NCI-H748 (cell line): Measurements from ENCODE around the gene TBC1D1.

ENCODE experiments used
- DNase-seq: peaks from one replicate; lab custom pipeline; 2025; ENCODE audit not compliant: unreplicated experiment; lab: John Stamatoyannopoulos, UW

TBC1D1 gene

DNA sequence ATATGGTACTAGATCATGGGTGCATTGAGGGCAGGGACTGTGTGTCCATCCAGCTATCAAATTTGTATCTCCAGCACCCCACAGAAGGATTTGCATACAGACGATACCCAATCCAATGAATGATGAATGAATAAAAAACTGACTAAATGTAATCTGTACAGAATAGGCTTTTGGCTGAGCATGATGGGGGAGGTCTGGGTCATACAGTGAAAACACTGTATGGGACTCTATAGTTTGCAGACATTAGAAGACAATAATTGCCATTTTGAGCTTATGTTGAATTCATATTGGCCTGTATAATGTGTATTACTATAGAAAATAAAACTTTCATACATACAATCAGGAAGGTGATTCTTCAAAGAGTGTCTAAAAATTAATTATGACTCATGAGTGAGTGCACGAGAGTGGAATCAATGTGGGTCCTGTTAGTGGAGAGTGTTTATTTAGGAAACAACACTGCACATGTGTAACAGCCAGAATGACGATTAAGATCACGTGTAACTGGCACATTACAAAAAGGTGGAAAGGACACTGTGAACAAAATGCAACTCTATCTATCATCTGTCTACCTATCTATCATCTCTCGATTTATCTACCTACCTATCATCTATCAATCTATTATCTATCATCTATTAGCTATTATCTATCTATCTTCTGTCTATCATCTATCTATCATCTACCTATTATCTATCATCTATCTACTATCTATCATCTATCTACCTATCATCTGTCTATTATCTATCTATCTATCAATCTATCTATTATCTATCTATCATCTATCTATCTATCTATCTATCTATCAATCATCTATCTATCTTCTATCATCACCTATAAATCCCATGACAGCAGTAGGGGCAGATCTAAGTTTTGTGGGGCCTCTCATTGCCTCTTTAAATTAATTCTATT, 270.6 kb downstream of the TBC1D1 start:
- DNase-seq: peak; percentile 19

DNA sequence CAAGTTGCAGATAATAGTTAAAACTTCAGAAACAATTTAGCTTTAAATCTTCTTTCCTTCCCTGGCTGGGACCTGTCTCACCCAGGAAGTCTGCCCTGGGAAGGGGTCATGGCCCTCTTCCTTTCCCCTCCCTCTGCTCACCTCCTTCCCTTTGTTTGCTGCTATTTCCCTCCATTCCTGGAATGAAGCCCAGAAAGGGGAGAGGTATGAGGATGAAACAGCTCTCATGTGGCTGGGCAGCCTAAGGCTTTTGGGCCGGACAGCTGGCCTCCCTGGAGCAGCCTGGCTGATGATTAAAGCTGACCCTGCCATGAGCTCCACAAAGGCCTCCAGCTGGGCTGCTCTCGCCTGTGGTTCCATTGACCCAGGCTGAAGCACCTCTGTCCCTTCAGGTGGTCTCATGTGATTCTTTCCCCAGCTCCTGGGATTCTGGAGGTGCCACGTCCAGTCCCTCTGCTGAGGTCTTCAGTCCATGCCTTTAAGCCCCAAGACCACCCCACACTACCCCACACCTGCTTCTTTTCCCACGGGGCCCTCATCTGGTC, 271.4 kb downstream of the TBC1D1 start:
- peak; percentile 68 for DNase-seq

DNA sequence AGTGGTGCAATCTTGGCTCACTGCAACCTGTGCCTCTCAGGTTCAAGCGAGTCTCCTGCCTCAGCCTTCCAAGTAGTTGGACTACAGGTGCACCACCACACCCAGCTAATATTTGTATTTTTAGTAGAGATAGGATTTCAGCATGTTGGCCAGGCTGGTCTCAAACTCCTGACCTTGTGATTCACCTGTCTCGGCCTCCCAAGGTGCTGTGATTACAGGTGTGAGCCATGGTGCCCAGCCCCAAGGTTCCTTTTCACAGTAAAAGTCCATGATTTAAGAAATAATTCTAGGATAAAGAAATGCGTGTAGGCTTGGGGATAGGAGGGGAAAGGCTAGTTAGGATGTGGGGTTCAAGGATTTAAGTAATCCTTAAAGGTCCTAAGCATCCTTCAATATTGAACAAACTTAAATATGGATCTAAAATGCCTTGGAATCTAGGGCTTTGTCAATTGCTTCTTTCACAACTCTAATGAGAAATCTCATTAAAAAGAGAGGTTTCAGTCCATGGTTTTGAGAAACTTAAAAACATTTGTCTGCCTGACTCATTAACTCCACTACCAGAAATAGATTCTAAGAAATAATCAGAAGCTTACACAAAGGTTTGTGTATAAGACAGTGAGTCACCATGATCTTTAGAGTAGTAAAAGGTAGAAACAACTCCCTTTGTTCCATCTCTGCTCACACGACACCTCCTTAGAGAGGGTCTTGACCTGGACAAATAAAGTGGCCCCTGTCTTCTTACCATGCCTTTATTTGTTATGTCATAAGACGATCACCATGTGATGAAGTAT, 272.5 kb downstream of the TBC1D1 start:
- no peak for DNase-seq

DNA sequence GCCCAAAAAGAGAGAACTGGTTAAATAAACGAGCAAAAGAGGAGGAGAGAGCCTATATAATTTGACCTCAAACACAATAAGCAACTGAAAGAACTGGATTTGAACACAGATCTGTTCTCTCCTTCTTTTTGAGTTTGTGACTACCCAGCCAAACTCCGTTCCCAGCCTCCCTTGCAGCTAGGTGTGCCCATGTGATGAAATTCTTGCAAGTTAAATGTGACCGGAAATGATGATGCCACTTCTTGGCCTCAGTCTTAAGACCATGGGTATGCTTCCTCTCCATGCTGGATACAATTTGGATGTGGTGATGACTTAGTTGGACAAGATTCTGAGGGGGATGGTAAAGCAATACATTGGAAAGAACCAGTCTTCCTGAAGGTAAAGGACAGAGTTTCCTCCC, 273.5 kb downstream of the TBC1D1 start:
- no peak for DNase-seq

DNA sequence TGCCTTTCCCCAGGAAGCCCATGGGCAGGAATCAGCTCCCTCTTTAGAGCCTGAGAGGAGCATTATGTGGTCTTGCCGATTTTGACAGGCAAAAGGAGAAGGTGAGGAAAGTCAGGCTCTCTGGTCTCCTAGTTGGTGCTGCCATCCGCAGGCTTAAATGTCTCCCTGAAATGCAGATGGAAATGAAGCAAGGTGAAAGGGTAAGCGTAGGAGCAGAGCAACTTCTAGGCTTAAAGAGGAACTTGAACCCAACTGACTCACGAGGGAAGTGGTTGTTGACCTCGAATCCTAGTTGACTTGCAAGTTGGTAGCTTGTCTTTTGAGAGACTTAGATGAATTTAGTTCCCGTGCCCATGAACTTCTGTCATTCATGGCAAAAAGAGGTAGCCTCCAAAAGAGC, 275.2 kb downstream of the TBC1D1 start:
- no peak for DNase-seq

DNA sequence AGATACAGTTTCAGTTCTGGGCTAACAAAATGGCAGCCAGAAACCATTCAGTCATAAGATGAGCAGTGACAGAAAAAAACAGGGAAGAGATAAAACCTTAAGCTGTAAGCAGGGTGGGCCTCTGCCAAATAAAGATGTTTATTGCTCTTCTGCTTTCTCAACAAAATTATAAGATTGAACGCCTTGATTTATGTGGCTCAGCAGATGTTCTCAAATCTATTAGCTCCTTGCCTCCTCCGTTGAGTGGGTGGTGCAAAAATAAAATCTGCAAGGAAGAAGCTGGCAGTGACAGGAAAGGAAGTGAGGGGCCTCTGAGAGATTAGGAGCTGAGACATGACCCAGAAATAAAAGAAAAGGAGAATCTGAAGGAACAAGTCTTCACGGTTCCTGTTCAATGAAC, 275.9 kb downstream of the TBC1D1 start:
- DNase-seq: no peak

DNA sequence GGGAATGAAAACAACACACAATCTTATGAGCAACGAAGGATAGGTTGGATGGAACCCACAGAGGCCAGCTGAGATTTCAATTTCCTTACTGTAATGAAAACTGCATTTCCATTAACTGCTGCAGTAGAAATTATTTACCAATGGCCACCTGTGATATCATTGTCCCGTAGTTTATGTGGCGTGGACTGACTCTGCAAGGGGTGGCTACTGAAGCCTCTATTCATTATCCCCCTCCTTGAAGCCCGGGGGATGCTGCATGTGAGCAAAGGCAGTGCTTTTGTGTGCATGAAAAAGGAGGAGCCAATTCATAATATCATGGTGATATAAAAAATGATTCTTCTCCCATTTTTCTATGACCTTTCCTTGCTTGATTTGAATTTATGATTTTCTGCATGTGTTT, 277.1 kb downstream of the TBC1D1 start:
- no peak for DNase-seq

DNA sequence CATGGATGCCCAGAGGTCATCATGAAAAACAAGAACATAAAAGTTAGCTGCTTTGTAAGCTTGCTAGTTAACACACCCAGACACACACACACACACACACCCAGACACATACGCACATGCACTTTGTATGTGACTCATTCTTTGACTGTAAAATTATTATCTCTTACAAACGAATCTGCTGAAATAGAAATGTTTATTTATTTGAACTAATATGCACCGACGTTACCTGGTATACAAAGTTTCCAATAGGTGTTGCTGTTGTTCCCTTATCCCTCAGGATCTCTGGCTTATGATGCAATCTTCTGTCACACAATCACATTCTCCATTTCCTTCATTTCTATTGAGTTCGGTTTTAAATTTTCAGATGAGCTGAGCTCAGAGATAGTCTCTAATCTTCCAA, 278.6 kb downstream of the TBC1D1 start:
- DNase-seq: no peak

DNA sequence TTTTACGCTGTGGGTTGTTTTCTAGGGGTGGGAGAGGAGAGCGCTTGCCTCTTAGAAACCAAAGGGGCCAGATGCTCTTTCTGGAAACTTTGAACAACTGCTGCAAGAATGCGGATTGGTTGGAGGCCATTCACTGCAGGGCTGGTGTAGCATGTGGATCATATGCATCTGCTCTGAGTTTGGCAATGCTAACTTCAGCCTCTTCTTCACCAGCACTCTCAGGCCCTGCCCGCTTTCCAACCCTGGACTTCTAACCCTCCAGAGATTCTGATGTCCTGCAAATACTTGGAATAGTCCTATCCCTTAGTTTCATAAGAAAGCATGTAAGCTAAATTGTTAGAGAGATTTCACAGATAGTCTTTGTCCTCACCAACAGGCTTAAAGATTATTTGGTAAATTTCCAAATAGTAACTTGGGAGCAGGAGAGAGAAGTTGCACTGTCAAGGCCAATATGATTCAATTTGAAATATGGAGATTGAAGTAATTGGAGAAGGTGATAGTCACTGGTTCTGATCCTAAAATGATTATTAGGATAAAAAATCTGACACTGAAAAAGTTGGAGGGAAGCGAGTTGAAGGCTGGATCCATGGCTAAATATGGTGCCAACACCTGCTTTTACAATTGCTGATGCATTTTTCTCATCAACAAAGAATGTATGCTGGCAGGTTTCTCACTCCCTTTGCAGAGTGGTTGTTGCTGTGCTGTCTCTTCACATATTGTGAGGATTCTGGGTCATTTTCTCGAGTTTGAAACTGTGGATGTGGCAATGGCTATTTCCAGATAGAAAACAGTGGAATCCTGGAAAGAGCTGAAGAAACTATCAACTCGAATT, 279.7 kb downstream of the TBC1D1 start:
- DNase-seq: no peak

DNA sequence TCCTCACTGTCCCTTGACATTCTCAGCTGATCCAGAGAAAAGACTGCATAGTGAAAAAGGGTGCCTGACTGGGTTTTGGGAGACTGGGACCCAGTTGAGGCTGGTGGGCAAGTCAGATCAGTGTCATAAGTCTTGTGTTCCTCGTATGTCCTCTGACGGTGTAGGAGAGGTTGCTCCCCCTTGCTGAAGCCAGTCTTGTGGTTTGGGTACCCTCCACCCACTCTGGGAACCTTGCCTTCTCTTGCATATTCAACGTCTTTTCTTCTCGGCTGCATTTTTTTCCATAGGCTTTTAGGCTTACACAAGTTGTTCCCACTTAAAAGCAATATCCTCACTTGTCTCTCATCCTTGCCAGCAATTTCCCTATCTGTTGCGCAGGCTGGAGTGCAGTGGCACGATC, 281.2 kb downstream of the TBC1D1 start:
- no peak for DNase-seq

DNA sequence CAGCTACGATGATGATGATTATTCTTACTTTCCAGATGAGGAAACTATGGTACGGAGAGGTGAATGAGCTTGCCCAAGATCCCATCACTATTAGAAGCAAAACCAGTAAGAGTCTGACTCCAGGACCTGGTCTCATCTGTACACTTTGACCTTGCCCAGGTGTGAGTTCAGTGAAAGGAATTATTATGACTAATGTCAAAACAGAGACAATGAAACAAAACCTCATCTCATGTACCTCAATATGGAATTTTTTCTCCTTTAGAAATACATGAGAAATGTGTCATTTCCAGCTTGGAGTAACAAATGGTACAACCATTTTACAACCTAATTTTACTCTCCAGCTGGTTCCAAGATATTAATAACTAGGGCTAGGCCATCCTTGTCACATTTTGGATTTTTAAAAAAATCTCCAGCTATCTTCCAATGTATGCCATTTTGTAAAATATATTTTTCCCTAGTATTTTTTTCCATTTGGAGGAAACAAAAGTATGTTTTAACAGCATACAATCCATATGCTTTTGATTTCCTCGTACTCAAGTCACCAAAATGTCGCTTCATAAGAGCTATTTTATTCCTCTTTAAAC, 283.1 kb downstream of the TBC1D1 start:
- DNase-seq: no peak

DNA sequence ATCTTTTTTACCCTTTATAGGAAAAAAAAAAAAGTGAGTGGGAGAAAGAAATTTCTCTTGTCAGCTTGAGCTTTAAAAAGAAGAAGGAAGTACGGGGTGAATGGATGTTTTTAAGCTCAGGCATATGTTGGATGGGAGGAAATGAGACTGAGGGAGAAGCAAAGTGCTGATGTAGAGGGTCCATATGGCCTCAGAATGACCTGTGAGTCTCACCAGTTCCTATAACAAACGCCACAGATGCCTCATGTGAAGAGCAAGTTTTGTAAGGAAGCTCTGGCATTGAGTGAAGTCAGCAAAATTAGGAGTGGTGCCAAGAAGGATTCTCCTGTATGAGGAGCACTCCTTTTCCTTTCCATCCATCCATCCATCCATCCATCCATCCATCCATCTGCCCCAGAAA, 283.9 kb downstream of the TBC1D1 start:
- DNase-seq: no peak

DNA sequence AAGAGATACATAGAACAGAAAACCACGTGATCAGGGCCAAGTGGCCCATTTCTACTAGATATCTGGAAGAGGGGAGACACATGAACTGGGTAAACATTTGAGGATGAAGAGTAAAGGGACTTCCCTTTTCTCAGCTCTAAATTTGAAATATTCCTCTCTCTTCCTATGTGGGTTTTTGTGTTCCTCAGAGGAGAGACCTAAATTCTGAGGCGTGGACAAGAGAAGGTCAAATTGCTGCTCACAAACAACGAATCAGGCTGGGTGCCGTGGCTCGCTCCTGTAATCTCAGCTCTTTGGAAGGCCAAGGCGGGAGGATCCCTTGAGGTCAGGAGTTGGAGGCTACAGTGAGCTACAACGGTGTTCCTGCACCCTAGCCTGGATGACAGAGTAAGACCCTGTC, 285.3 kb downstream of the TBC1D1 start:
- DNase-seq: no peak

DNA sequence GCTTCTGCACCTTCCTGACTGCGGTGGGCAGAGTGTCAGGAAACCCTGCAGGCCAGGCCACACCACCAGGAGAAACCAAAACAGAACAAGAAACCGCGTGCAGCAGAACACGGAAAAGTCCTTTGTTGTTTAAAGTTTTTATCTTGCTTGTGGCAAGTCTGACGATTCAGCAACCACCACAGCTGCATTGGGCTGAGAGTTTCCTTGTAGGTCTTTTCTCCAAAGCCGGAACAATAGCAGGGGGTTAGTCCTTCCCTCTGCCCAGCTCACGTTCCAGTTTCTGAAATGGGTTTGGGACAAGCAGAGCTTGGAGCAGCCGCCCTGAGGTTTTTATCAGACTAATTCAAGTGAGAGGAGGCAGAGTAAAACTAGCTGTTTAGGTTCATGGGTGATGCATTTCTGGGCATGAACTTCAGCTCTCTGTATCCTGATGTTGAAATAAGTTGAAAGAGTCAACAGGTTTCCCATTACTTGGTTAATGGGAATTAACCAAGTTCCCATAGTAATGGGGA, 286.2 kb downstream of the TBC1D1 start:
- no peak for DNase-seq

DNA sequence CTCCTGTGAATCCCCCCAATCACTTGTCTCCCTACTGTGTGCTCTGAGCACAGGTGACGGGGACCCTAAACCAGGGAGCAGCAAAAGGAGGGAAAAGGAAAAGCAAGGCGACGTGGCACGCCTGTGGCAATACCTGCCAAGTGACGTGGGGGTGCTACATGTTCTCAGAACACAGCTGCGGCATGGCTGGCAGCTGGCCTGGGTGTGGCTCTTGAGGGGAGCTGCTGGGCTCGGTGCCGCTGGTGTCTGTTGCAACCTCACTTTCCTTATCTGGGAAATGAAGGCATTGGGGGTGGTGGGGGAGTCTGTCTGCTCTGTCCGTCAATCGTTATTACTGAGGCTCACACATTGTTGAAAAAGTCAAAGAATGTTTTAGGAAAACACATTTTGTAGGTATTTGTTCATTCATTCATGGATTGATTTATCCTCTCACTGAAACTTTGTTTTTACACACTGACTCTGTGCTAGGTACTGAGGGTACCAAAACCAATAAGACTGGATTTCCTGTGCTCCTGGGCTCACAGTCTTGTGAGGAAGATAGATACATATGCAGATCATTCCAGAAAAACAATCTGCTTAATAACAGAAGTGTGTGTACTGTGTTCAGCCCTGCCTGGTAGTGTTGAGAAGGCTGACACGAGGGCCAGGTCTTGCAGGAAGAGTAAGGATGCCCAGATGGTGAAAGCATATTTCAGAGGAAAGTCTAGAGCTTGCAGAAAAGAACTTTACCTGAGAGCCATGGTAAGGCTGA, 286.9 kb downstream of the TBC1D1 start:
- peak; percentile 63 for DNase-seq

DNA sequence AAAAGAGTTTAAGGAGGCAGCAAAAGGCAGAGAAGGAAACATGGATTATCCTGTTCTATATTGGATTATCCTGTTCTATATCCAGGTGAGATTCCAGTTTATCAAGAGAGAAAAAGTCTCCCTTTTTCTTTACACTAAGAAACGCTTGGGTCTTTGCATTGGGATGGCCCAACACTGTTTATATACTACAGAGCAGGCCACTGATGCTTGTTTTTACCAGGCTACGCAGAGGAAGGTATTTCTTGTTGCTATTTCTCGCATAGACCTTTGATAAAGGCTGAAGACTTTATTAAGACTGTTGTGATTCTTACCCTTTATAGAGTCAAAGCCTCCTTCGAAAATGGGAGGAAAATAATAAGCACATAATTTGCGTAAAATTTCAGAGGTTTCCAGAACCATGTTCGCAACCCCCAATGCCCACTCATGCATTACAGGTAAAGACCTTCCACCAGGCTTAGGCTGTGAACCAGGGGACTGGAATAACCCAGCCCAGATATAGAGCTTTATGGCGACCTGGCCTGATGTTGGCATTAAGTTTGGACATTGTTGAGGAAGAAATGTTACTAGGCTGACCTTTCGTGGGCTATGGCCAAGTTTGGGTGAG, 287.6 kb downstream of the TBC1D1 start:
- DNase-seq: no peak

DNA sequence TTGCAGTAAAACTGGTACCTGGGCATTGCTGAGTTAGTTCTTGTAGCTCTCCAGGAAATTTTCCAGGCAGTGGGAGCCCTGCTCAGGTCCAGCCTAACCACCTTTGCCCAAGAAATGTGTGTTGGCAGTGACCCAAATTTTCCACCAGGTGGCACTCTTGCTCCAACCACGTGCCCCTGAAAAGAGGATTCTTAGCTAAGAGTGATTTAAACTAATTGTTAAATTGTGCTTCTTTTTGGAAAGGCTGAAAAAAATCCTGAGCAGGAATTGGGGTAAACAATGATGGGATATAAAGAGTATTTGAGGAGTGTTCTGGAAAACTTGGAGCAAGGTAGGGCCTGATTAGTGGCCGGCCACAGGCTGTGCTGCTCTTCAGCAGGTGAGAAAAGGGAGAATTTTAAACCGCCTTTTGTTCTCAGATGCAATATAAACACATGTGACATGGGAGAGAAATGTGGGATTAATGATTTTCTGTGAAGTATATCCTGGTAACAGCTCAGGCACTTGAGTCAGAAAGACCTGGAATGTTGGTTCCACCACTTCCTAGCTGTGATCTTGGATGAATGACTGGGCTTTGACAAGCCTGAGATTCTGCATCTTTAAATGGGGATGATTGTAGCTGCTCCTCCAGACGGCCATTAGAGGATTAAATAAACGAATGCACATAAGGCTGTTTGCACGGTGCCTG, 288.9 kb downstream of the TBC1D1 start:
- peak; percentile 55 for DNase-seq

DNA sequence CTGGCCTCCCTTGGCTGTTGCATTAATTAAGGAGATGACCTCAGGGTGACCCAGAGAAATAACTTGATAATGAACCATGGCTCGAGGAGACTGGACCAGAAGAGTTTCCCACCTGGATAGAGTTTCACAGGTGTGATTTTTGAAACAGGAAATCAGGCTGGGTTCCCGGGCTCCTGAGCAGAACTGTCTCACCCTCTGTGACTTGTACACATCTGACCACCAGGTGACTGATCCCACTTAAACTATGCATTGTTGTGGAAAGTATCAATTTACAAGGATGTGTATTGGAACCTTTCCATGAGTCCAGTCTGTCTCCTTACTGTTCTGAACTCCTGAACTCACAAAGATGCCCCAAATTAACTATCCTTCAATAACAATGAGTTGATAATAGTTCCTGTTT, 289.6 kb downstream of the TBC1D1 start:
- DNase-seq: peak; percentile 51

DNA sequence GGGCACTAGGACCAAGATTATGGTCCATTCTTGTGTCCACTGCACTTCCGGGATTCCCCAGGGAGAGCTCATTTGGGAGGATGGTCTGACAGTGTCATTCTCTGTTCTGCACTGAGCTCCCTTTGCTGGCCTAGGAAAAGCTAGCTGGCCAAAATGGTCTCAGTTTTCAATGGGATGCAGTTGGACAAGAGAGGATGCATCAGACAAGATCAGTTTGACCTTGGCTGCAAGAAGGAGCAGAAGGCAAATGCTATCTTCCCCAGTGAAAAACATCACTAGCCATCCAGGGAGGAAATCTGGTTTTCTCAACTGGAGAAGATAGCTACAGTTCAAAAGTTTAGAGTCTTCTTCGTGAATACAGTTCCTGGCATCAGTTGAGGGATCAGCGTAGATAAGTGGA, 290.4 kb downstream of the TBC1D1 start:
- no peak for DNase-seq
